Neuronal stem cell (in vitro differentiated cells): ENCODE measurements around the gene CDC45.

Source experiments
- DNase-seq: peaks from one replicate; pipeline ENCODE4 v3.0.0-alpha.2; 2013; ENCODE audit warnings: low spot score
- H2AFZ ChIP-seq: one replicate; pipeline ENCODE4 v1.6.1; 2013; ENCODE audit warnings: mild to moderate bottlenecking, low read length, inconsistent platforms
- H2AK5ac ChIP-seq: 2 replicates; pipeline ENCODE4 v1.6.1; 2013; ENCODE audit warnings: low read depth, mild to moderate bottlenecking, inconsistent platforms, low read length, moderate library complexity, mixed read lengths
- H2BK120ac ChIP-seq: 2 replicates; pipeline ENCODE4 v1.6.1; 2013; ENCODE audit warnings: low read depth, mild to moderate bottlenecking, inconsistent platforms, low read length, moderate library complexity, mixed read lengths
- H2BK12ac ChIP-seq: one replicate; pipeline ENCODE4 v1.6.1; 2013; ENCODE audit warnings: low read length, inconsistent platforms
- H2BK15ac ChIP-seq: 2 replicates; pipeline ENCODE4 v1.6.1; 2013; ENCODE audit warnings: mild to moderate bottlenecking, low read length, inconsistent platforms, mixed read lengths
- H2BK5ac ChIP-seq: one replicate; pipeline ENCODE4 v1.6.1; 2013; ENCODE audit warnings: inconsistent platforms, mild to moderate bottlenecking, low read length, moderate library complexity
- H3K14ac ChIP-seq: one replicate; pipeline ENCODE4 v1.6.1; 2013; ENCODE audit warnings: low read length, inconsistent platforms
- H3K18ac ChIP-seq: 2 replicates; pipeline ENCODE4 v1.6.1; 2013; ENCODE audit warnings: low read length, inconsistent platforms
- H3K23ac ChIP-seq: 2 replicates; pipeline ENCODE4 v1.6.1; 2013; ENCODE audit warnings: low read depth, mild to moderate bottlenecking, mixed read lengths, low read length, inconsistent platforms; ENCODE audit not compliant: poor library complexity
- H3K27ac ChIP-seq: replicated peaks from 3 replicates; pipeline ENCODE4 v1.5.1; 2013; ENCODE audit warnings: low read length, inconsistent platforms
- H3K27me3 ChIP-seq, 3 experiments: 2 replicates each; pipeline ENCODE4 v1.6.1; 2013; ENCODE audit warnings: low read length in 3 of 3, mild to moderate bottlenecking in 2 of 3, inconsistent platforms in 1 of 3, low read depth in 1 of 3, mixed read lengths in 1 of 3, moderate library complexity in 1 of 3; ENCODE audit not compliant: control insufficient read depth in 3 of 3, insufficient read depth in 3 of 3
- H3K36me3 ChIP-seq, 2 donors: replicated peaks in 1 of 2; 2 replicates each; pipeline ENCODE4 v1.6.1; 2013; ENCODE audit warnings: low read length in 2 of 2; ENCODE audit not compliant: control insufficient read depth in 2 of 2, insufficient read depth in 2 of 2
- H3K4ac ChIP-seq: 2 replicates; pipeline ENCODE4 v1.6.1; 2013; ENCODE audit warnings: inconsistent platforms, mild to moderate bottlenecking, low read length, moderate library complexity
- H3K4me1 ChIP-seq, 2 donors: 1 replicate in 1 of 2; 2 replicates in 1 of 2; pipeline ENCODE4 v1.6.1; 2013; ENCODE audit warnings: low read length in 2 of 2, low read depth in 1 of 2; ENCODE audit not compliant: control insufficient read depth in 2 of 2, insufficient read depth in 1 of 2
- H3K4me2 ChIP-seq: one replicate; pipeline ENCODE4 v1.6.1; 2013; ENCODE audit warnings: mild to moderate bottlenecking, low read length, inconsistent platforms; ENCODE audit not compliant: insufficient read depth, poor library complexity, severe bottlenecking
- H3K4me3 ChIP-seq, 2 donors: 2 replicates each; pipeline ENCODE4 v1.5.1; 2013; ENCODE audit warnings: low read length in 2 of 2, mild to moderate bottlenecking in 2 of 2, inconsistent platforms in 1 of 2, moderate library complexity in 1 of 2
- H3K79me1 ChIP-seq: one replicate; pipeline ENCODE4 v1.6.1; 2013; ENCODE audit warnings: low read depth, mild to moderate bottlenecking, inconsistent platforms, low read length, moderate library complexity
- H3K9ac ChIP-seq: one replicate; pipeline ENCODE4 v1.6.1; 2013; ENCODE audit warnings: mild to moderate bottlenecking, low read depth, low read length, inconsistent platforms; ENCODE audit not compliant: poor library complexity
- H3K9me3 ChIP-seq, 2 donors: replicated peaks in 1 of 2; 2 replicates each; pipeline versions ENCODE3 to v1.6.1; 2013; ENCODE audit warnings: low read length in 2 of 2, mild to moderate bottlenecking in 2 of 2, inconsistent platforms in 1 of 2, low read depth in 1 of 2, mixed read lengths in 1 of 2, moderate library complexity in 1 of 2; ENCODE audit not compliant: control insufficient read depth in 2 of 2, insufficient read depth in 1 of 2
- H4K8ac ChIP-seq: one replicate; pipeline ENCODE4 v1.6.1; 2013; ENCODE audit warnings: low read depth, mild to moderate bottlenecking, inconsistent platforms, low read length, moderate library complexity
- H4K91ac ChIP-seq: one replicate; pipeline ENCODE4 v1.6.1; 2013; ENCODE audit warnings: low read length, low read depth, mild to moderate bottlenecking, inconsistent platforms; ENCODE audit not compliant: poor library complexity
- WGBS, 2 donors: extraction: QIAGEN DNeasy Blood & Tissue Kit; methylation state at CpG; one replicate each; pipeline ENCODE4 v1.1.7; 2013; ENCODE audit warnings: missing lambda C conversion rate in 2 of 2, mixed read lengths in 1 of 2; ENCODE audit not compliant: insufficient read length in 2 of 2, insufficient replicate concordance in 1 of 2; ENCODE audit errors: extremely low coverage in 2 of 2; 5-methylcytosine and 5-hydroxymethylcytosine counted together

The CDC45 gene

DNA sequence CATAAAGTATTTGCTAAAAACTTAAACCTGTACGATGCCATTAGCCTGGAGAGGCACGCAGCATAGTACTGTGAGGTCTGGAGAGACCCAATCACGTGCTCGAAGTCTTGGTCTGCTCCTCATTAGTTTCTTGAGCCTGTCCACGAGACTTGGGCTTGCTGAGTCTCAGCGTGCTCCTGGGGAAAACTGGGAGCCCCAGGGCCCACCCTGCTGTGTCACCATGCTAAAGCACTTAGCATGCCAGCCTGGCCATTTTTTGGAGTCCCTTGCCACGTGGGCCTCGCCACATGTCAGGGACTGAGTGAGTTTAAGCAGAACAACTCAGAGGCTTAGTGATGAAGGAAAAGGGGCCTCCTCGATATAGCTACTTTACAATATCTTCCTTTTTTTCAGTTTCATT, 2.6 kb downstream of the CDC45 start:
- H3K4me1 ChIP-seq, result peaks cover 7 to 8% of the 10 kb centered on the region in 2 donors
- H3K9ac ChIP-seq, result no peak overlapping the region
- H3K18ac ChIP-seq, result no peak overlapping the region
- H3K27me3 ChIP-seq, result no peaks in the 10 kb centered on the region
- no peak overlapping the region for H3K4ac ChIP-seq
- H2AFZ ChIP-seq, result no peak overlapping the region
- no peak overlapping the region for H3K4me2 ChIP-seq
- no peak overlapping the region for H3K27ac ChIP-seq
- H3K4me3 ChIP-seq, result no peak overlapping the region
- no peak overlapping the region for H4K8ac ChIP-seq
- no peak overlapping the region for H4K91ac ChIP-seq
- H3K79me1 ChIP-seq, result peaks cover 4% of the 10 kb centered on the region
- H3K14ac ChIP-seq, result no peak overlapping the region
- no CpG with 5 or more reads among the region's 9 CpGs for WGBS, 2 donors
- no peaks in the 10 kb centered on the region for H3K9me3 ChIP-seq
- H3K36me3 ChIP-seq, result peaks cover 14 to 51% of the 10 kb centered on the region in 2 donors
- H2AK5ac ChIP-seq, result no peak overlapping the region
- H2BK15ac ChIP-seq, result no peak overlapping the region
- H2BK5ac ChIP-seq, result no peak overlapping the region
- H2BK12ac ChIP-seq, result no peak overlapping the region
- no peak overlapping the region for H3K23ac ChIP-seq
- no peak overlapping the region for H2BK120ac ChIP-seq
- DNase-seq, result no peak

- no peak for DNase-seq
- Histone ChIP-seq H3K4ac (no peak overlapping the region), H2BK120ac (no peak overlapping the region), H3K18ac (no peak overlapping the region), H4K8ac (no peak overlapping the region), H2BK12ac (no peak overlapping the region), H4K91ac (no peak overlapping the region), H3K23ac (no peak overlapping the region), H3K27me3 (no peaks in the 10 kb centered on the region), H3K9me3 (no peaks in the 10 kb centered on the region), H3K79me1 (peaks cover 6% of the 10 kb centered on the region), H2AK5ac (no peak overlapping the region), H3K9ac (no peak overlapping the region), H3K36me3 (peaks cover 17 to 65% of the 10 kb centered on the region in 2 donors), H3K4me3 (no peak overlapping the region), H3K27ac (no peak overlapping the region), H3K4me2 (no peak overlapping the region), H2BK15ac (no peak overlapping the region), H3K14ac (no peak overlapping the region), H2AFZ (no peak overlapping the region), H3K4me1 (peaks cover 3% of the 10 kb centered on the region in 2 donors), H2BK5ac (no peak overlapping the region)
- WGBS, 2 donors, result no CpG with 5 or more reads among the region's 8 CpGs
Measured at GRCh38 chr22:19483481-19484244, 3.9 kb downstream of the CDC45 start.

- Histone ChIP-seq H2BK15ac (no peak overlapping the region), H3K18ac (no peak overlapping the region), H2AFZ (no peak overlapping the region), H3K27ac (no peak overlapping the region), H3K4me3 (no peak overlapping the region), H3K9ac (no peak overlapping the region), H3K4me1 (no peaks in the 10 kb centered on the region), H3K27me3 (no peaks in the 10 kb centered on the region), H3K4me2 (no peak overlapping the region), H3K14ac (no peak overlapping the region), H4K8ac (no peak overlapping the region), H2AK5ac (no peak overlapping the region), H3K4ac (no peak overlapping the region), H3K79me1 (peaks cover 2% of the 10 kb centered on the region), H3K23ac (no peak overlapping the region), H4K91ac (no peak overlapping the region), H2BK12ac (no peak overlapping the region), H2BK5ac (no peak overlapping the region), H2BK120ac (no peak overlapping the region), H3K36me3 (peaks cover 22 to 92% of the 10 kb centered on the region in 2 donors), H3K9me3 (peaks cover 0 to 2% of the 10 kb centered on the region in 2 donors)
- no CpG with 5 or more reads among the region's 2 CpGs for WGBS, 2 donors
- no peak for DNase-seq
Measured at GRCh38 chr22:19488285-19488684, 8.6 kb downstream of the CDC45 start.

GRCh38 chr22:19488884-19489843, 9.4 kb downstream of the CDC45 start:
- H4K91ac ChIP-seq, result no peak overlapping the region
- WGBS, 2 donors, result no CpG with 5 or more reads among the region's 7 CpGs
- no peak for DNase-seq

More at GRCh38 chr22:19488884-19489843, 9.4 kb downstream of the CDC45 start:
- Histone ChIP-seq H4K8ac (no peak overlapping the region), H3K27ac (no peak overlapping the region), H2BK15ac (no peak overlapping the region), H3K23ac (no peak overlapping the region), H2BK5ac (no peak overlapping the region), H3K4ac (no peak overlapping the region), H3K36me3 (peaks cover 21 to 92% of the 10 kb centered on the region in 2 donors), H3K18ac (no peak overlapping the region), H3K79me1 (peaks cover 2% of the 10 kb centered on the region), H3K9ac (no peak overlapping the region), H2BK12ac (no peak overlapping the region), H3K14ac (no peak overlapping the region), H3K4me3 (no peak overlapping the region), H2AK5ac (no peak overlapping the region), H3K4me2 (no peak overlapping the region), H3K9me3 (peaks cover 0 to 2% of the 10 kb centered on the region in 2 donors), H3K27me3 (no peaks in the 10 kb centered on the region), H3K4me1 (no peaks in the 10 kb centered on the region), H2AFZ (no peak overlapping the region), H2BK120ac (no peak overlapping the region)
